Subcutaneous adipose tissue (tissue), 4 donors: Measurements from ENCODE around the gene ILDR2. TPM values are rescaled to one million over a fixed set of nuclear protein-coding genes. Genes with fewer than 3 reads are reported as not detected.

Experiments used
- CTCF ChIP-seq: fragments of 450-650 bp; IDR thresholded peaks from one replicate; pipeline ENCODE4 v1.5.1; 2016; ENCODE audit warnings: low read depth, mild to moderate bottlenecking, control low read depth, antibody characterized with exemption, moderate library complexity
- total RNA-seq, 4 donors: library from RNA; depleted of rRNA; stranded (reverse); fragments of >200 nt; gene quantifications; one replicate each; pipeline ENCODE4 v1.1.0, GENCODE V29; 2016

ILDR2 gene
- total RNA-seq, 4 donors from 2014 or later, result under 0.01 TPM; not detected in 3

- no peak for TF ChIP-seq CTCF
Measured at GRCh38 chr1:166939741-166940375, 35.5 kb downstream of the ILDR2 start.

- no peak for TF ChIP-seq CTCF
Measured at GRCh38 chr1:166937962-166938361, 37.4 kb downstream of the ILDR2 start.

GRCh38 chr1:166937329-166937728 lies 38.0 kb downstream of the ILDR2 start:
- no peak for TF ChIP-seq CTCF

GRCh38 chr1:166933633-166934032 lies 41.7 kb downstream of the ILDR2 start:
- TF ChIP-seq CTCF, result no peak

- TF ChIP-seq CTCF, result no peak
Measured at GRCh38 chr1:166933140-166933539, 42.2 kb downstream of the ILDR2 start.

GRCh38 chr1:166929911-166930310 lies 45.4 kb downstream of the ILDR2 start:
- no peak for TF ChIP-seq CTCF

GRCh38 chr1:166927701-166928100 lies 47.6 kb downstream of the ILDR2 start:
- no peak for TF ChIP-seq CTCF
